HG03060 (cell line): ENCODE results near the gene AP3M1.

ENCODE experiments used
- ATAC-seq: cut with Tn5 transposase; IDR thresholded peaks from one replicate; pipeline ENCODE4 v1.9.1; 2021; ENCODE audit warnings: low read depth, moderate number of reproducible peaks; ENCODE audit not compliant: unreplicated experiment

Gene AP3M1

GRCh38 chr10:74081941-74082718 is 68.5 kb downstream of the AP3M1 start:
- no peak for ATAC-seq

- ATAC-seq: no peak
Measured at GRCh38 chr10:74081192-74081803, 69.3 kb downstream of the AP3M1 start.

GRCh38 chr10:74079936-74080590 is 70.6 kb downstream of the AP3M1 start:
- no peak for ATAC-seq

GRCh38 chr10:74079028-74079935 is 71.3 kb downstream of the AP3M1 start:
- no peak for ATAC-seq

- no peak for ATAC-seq
Measured at GRCh38 chr10:74078037-74078436, 72.6 kb downstream of the AP3M1 start.

GRCh38 chr10:74077416-74077815 is 73.2 kb downstream of the AP3M1 start:
- no peak for ATAC-seq

- ATAC-seq: no peak
Measured at GRCh38 chr10:74076961-74077360, 73.7 kb downstream of the AP3M1 start.

- ATAC-seq: no peak
Measured at GRCh38 chr10:74075906-74076305, 74.7 kb downstream of the AP3M1 start.

- ATAC-seq: no peak
Measured at GRCh38 chr10:74072503-74072902, 78.1 kb downstream of the AP3M1 start.

- ATAC-seq: no peak
Measured at GRCh38 chr10:74071157-74071556, 79.5 kb downstream of the AP3M1 start.
